NCI-H2171 treated with DMSO at 0.1 percent for 48 hours (cell line): ENCODE results near the gene MCTS1.
"Not testable (repeated sequence)": the region's sequence is repeated elsewhere in the genome, so short reads cannot be mapped to it uniquely, and the experiment has no call there.

Source experiments
- DNase-seq: peaks from one replicate; lab custom pipeline; 2025; lab: John Stamatoyannopoulos, UW

Gene MCTS1

GRCh38 chrX:120629667-120630537 lies 26.0 kb downstream of the MCTS1 start, which contains the start of gene C1GALT1C1:
Gene C1GALT1C1, minus strand, starts transcription at chrX:120630054. Its CDS starts 2,888 bp downstream, at chrX:120627166.
- DNase-seq = peak; percentile 97

DNA sequence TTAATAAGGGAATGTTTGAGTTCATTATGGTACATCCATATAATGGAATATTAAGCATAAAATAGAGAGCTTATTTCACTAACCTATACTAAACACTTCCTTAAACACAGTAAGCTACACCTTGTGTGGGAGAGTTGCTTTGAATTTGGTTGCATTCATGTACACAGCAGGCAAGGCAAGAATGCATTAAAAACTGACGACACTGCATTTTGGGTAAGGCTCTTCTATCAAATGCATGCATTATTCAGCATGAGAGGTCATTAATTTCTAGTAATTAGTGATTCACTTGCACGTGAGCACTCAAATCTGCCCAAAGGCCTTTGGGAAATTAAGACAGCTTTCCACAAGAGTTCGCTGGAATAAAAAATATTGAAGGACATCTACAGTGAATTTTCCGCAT lies 34.7 kb downstream of the MCTS1 start:
- DNase-seq = no peak

DNA sequence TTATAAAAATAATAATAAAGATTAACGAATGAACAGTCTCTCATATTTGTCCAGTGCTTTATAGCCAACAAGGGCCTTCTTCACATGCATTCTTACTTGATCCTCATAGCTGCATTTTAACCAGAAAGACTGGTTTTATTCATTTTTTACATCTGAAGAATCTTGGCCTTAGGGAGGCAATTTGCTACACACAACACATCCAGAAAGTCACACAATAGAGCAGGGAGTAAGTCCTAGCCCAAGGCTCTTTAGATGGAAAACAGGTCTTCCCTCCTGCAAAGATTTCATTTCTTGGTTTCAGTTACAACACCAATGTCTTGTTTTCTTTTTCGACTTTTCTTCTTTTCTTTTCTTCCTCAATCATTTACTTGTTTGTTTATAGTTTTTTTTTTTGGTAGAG lies 39.0 kb downstream of the MCTS1 start:
- DNase-seq = no peak

- no peak for DNase-seq
Observed at GRCh38 chrX:120647127-120647526, 43.2 kb downstream of the MCTS1 start.

GRCh38 chrX:120652256-120652655 lies 48.4 kb downstream of the MCTS1 start:
- not testable (repeated sequence) for DNase-seq

DNA sequence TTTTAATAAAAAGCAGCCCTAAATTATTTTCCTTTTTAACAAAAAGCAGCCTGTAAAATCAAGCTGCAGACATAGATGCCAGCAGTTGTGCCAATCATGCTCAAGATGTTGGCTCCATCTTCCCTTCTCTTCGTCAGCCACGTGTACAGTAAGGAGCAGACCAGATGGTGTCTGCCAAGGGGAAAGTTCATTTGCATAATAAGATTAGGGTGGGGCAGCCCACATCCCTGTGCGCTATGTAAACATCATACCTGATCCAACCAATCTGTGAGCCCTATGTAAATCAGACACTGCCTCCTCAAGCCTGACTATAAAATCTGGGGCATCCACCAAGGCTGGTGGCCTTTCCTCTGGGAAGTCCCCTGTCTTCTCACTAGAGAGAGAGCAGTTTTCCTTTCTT lies 49.1 kb downstream of the MCTS1 start:
- DNase-seq = peak; percentile 82

DNA sequence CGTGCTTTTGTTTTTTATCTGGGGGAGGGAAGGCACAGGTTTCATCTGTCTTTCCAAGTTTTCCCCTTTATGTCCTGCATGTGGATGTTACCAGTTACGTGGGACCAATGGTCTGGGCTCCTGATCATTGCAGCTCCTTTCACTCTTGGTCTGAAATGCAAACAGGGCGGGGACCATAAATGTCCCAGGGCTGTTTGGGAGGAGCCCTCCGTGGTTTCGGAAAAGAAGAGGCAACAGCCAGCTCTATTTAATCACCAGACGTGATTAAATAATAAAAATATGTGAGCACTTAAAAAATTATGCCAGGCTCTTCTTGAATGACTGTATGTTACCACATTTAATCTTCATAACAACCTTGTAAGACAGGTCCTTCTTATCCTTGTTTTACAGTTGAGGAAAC lies 56.7 kb downstream of the MCTS1 start:
- no peak for DNase-seq
